Measurements from ENCODE around the gene CPEB4. TPM values are rescaled to one million over a fixed set of nuclear protein-coding genes. Genes with fewer than 3 reads are reported as not detected.

Gene CPEB4
- total RNA-seq, 1 donor from 2014 or later, result 125 TPM

DNA sequence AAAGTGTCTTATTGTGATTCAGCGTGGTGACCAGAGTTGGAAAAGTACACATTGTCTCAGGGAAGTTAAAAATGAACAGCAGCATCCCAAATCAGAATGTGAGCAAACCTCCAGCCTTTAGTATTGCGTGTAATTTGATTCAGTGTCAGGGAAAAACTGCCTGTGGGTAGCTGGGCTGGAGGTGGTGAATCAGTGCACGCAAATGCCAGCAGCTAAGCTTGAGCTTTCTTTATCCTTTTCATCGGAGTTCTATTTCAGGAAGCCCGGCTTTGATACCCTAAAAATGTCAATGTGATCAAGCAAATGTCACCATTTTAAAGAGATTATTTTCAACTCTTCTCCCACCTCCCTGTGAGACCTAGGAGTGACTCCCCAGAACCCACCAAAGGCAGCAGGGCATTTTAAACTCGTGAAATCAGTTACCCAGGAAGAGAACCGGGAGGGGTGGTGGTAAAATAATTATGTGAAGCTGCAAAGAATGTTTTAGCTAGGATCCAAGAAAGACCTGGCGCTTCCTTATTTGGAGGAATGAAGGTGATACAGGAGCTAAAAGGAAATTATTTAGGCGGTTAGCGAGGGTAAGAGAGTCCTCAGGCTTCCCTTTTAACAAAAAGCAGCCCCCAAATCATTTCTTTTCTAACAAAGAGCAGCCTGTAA lies 75.2 kb downstream of the CPEB4 start:
- ATAC-seq (peak; percentile 45), DNase-seq (no peak)
- intact Hi-C loops (cut with micrococcal nuclease), result no loop called here

DNA sequence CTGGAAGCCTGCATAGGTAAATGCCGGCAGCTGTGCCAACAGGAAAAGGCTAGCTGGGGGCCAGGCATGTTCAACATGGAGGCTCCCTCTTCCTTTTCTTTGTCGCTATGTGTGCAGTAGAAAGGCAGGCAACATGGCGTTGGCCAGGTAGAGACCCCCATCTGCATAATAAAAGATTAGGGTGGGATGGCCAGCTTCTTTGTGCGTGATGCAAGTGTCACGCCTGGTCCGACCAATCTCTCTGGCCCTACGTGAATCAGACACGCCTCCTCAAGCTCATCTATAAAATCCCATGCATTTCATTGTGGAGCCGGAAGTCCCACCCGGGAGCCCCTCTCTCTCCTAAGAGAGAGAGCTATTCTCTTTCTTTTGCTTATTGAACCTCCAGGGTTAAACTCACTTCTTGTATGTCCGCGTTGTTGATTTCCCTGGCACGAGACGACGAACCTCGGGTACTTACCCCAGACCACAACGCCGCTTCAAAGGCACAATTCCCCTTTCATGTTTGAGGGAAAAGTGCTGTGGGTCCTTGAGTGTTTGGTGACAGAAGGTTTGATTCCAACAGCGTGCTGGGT lies 75.8 kb downstream of the CPEB4 start:
- intact Hi-C loops (cut with micrococcal nuclease), result no loop called here
- peak; percentile 23 for ATAC-seq

DNA sequence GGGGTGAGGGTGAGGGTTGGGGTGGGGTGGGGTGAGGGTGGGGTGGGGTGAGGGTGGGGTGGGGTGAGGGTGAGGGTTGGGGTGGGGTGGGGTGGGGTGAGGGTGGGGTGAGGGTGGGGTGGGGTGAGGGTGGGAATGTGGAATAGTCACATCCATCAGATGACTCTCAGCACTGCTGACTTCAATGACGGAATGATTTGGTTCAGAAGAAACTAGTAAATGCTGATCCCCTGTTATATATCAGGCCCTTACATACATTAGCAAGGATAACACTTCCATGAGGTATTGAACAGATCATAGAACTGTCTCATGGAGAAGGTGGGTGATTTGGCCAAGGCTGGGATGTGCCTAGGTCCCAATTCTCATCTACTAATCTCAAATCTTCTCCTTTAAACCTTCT lies 76.4 kb downstream of the CPEB4 start:
- no peak for DNase-seq
- intact Hi-C loops (cut with micrococcal nuclease), result no loop called here
- no peak for ATAC-seq

More for the DNA sequence above, 75.8 kb downstream of the CPEB4 start:
- DNase-seq, result no peak

DNA sequence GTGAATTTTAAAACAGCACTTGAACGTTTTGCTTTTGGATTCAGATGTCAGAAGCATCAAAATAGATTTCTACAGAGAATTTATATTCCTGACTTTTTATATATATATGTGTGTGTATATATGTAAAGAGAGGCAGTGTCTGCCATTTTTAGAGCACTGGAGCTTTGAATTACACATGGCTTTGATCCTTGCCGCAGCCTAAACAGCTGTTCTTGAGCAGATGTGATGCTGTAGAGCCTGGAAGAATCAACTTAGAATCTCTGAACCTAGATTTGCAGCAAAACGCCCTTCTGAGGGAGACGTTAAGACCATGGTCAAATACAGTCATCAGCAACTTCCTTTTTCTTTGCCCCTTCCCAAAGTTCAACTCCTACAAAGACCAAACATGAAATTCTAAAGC lies 79.1 kb downstream of the CPEB4 start:
- ATAC-seq (no peak), DNase-seq (no peak)
- intact Hi-C loops (cut with micrococcal nuclease), result no loop called here

DNA sequence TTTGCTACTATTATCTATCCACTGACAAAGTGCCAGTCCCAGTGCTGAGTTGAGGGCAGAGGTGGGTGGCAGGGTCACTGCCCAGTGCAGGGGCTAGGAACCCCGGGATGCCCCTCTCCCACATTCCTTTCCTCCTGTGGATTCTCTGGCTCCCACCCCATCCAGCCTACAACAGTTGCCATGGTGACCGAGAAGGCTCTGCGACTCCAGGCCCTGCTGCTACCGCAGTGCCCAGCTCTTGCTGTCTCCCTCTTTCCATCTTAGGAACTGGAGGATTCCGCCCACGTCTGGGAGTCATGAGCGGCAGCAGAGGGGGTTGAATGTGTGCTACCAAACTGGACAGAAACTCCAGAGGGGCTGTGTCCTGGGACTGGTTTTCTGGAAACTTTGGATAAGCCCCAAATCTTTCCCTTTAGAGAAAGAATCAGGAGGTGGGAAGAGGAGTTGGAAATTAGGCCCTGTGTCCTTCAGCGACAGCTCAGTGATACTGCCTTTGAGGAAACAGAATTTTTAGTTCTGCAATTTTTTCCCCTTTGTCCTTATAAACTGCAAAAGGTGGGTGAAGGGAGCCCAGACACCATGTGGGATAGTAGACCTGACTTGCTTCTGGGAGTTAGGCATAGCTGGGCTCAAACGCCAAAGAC lies 80.1 kb downstream of the CPEB4 start:
- intact Hi-C loops (cut with micrococcal nuclease), result no loop called here
- no peak for DNase-seq
- ATAC-seq, result no peak

DNA sequence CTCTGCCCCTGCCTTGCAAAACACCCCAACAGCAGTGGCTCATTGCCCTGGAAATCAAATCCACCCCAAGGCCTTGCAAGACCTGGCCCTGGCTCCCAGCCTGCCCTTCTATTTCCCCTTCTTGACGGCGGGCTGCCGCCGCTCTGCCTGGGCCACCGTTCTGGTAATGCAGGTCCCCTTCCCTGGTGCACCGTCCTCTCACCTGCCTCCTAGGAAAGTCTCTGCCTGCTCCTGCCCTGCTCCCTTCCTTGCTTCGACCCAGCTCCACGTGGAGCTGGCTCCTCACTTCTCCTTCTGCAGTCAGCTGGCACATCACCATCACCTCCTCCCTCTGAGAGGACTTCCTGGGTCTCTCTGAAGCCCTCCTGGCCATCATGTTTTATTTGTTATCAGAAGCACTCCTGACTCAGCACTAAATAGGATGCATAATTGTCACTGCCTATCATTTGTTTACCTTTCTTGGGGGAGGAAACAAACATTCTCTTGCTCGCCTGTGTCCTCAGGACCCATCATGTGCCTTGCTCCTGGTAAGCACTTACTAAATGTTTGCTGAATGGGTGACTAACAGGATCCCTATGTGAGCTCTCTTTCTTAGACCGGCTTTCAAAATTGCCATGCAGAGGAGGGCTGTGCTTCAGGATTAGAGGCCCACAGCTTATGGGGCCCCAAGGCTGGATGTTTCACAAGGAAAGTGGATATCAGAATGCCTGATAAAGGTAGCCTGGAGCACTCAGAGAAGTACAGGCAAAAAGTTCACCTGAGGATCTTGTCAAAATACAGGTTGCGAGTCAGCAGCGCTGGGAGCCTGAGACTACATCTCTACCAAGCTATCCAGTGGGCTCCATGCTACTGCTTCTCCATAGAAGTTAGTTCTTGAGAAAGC lies 81.3 kb downstream of the CPEB4 start:
- ATAC-seq (no peak), DNase-seq (no peak)
- intact Hi-C loops (cut with micrococcal nuclease), result loop anchor here (5.0 kb wide), 1 partner anchor 352 kb away; the partner anchor contains the start of gene BOD1

DNA sequence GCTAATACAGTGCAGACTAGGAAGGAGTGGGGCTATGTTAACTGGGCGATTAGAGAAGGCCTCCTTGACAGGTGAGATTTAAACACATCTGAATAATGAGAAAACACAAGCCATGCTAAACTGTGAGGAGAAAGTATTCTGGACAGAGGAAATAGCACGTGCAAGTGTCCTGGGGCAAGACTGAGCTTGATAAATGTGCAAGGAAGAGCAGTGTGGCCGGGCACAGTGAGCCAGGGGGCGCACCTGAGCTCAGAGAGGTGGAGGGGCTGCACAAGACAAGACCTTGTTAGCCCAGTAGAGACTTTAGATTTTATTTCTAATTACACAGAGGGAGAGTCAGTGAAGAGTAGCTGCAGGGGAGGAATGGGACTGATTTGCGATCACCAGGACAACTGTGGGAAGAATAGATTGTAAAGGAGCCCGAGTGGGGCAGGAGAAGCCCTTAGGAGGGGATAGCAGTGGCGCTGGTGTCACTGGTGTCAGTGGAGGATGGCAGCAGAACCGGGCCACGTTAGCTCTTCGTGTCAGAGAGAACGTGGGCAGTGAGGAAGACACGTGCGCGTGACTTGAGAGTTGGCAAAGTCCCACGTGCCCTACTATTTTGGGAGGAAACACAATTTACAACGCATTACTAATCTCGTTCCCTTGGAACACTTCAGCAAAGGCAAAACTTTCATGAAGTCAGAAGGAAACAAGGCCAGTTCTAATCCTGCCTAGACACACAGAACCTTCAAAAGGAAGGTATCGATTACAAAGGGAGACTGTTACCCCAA lies 82.9 kb downstream of the CPEB4 start:
- intact Hi-C loops (cut with micrococcal nuclease), result loop anchor here (5.0 kb wide), 1 partner anchor 354 kb away; the partner anchor contains the start of gene BOD1
- no peak for ATAC-seq
- no peak for DNase-seq

DNA sequence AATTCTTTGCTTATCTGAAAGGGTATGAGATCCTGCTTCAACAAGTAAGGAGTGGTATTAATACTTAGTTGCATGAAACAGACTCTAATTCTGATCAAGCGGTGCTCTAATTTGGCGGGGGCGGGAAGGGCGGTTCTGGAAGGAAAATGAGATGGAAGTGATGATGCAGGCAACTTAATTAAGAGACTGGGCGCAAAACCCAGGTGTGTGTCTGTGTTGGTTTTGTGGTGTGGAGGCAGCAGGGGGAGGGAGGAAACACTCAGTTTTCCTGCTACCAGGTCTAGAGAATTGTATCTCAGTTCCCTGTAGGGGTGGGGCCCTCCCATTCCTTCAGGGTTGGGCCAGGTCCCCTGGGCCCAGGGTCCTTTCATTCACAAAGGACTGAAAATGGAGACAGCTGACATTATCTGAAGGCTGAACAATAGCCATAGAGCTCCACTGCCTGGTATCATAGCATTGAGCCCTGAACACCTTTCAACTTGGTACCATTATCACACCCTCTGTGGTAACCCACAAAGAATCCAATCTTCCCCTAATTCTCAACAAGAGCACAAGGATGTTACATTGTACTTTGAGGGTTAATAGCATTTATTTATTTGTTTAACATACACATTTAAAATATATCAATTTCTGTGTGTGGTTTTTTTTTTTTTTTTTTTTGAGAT lies 83.7 kb downstream of the CPEB4 start:
- ATAC-seq (no peak), DNase-seq (no peak)
- intact Hi-C loops (cut with micrococcal nuclease), result loop anchor here (5.0 kb wide), 1 partner anchor 355 kb away; the partner anchor contains the start of gene BOD1

DNA sequence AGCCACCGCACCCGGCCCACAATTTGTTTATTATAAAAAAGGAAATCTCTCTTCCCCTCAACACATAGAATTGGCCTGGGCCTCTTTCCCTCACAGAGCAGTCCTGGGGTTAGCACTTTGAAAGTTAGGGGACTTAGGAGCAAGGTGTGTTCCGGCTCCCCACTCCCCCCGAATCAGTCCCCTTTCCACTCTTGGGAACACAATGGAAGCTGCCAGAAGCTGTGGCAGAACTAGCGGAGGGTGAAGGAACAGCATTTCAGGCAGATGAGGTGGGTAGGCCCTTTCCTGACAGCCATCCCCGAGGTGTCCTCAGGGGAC lies 84.4 kb downstream of the CPEB4 start:
- intact Hi-C loops (cut with micrococcal nuclease), result loop anchor here (5.0 kb wide), 1 partner anchor 355 kb away; the partner anchor contains the start of gene BOD1
- ATAC-seq, result no peak

DNA sequence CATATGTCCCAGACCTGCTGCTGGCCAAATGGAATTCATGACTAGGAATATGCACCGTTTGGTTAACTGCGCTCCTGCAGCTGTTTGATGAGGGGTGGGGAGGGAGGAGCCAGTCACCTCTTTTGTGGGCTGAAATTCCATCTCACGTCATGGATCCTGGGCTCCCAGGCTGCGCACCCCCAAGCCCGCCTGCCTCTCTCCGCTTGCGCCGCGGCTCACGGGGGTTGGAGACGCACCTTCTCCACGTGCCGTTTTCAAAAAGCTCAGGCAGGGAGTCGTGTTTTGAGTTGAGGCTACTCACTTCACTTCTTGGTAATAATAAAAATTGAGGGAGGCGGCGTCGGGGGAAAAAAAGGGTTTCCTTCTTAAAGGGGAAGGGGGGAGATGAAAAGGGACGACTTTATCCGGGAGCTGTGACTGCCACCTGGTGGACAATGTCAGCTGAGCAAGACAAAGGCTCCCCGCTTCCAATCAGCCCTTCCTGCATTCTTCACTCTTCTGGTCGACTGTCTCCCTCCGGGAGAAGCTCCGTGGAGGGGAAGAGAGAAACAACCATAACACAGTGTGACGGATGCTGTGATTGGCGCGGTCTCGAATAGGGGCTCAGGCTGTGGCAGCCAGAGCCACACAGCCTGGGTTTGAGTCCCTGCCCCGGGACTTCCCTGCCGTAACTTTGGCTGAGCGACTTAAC lies 84.9 kb downstream of the CPEB4 start:
- DNase-seq (peak; percentile 85), ATAC-seq (peak; percentile 84)
- intact Hi-C loops (cut with micrococcal nuclease), result loop anchor here (5.0 kb wide), 1 partner anchor 356 kb away; the partner anchor contains the start of gene BOD1

More for the DNA sequence above, 84.4 kb downstream of the CPEB4 start:
- DNase-seq, result no peak

DNA sequence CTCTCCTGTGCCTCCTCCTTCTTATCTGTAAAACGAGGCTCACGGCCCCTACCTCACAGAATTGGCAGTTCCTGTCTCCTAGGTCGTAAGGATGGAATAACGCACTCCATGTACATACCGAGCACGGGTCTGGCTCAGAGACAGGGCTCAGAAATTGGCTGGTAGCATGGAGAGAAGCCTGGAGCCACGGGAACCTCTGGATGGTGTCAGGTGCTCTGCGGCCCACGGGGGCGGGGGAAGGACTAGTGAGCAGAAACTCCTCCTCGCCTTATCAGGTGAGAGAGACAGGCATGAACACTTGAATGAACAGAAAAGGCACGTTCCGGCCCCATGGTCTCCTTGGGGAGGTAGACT lies 85.4 kb downstream of the CPEB4 start:
- DNase-seq (peak; percentile 65), ATAC-seq (peak; percentile 71)
- intact Hi-C loops (cut with micrococcal nuclease), result loop anchor here (5.0 kb wide), 1 partner anchor 356 kb away; the partner anchor contains the start of gene BOD1

DNA sequence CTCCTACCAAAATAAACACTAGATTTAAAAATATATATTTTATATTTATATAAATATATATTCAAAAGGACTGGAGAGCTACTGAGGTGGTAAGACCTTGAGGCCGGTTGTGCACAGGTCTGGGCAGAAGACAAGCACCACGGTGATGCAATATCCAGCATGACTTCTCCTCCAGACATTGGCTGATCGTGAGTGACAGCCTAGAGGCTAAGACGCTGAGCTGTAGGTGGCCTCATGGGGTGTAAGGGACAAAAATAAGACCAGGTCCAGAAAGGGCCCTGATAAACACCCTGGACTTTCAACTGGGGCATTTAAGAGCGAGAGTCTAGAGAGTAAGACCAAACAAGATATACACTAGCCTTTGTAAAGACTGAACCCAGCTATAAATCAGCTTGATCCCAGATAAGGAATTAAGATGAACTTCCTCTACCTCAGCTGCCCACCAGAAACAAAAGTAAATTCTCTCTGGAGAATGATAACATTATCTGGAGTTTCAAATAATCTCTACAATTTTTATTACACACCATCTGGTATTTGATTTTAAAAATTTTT lies 86.6 kb downstream of the CPEB4 start:
- intact Hi-C loops (cut with micrococcal nuclease), result loop anchor here (5.0 kb wide), 1 partner anchor 357 kb away; the partner anchor contains the start of gene BOD1
- no peak for ATAC-seq
- DNase-seq, result no peak

DNA sequence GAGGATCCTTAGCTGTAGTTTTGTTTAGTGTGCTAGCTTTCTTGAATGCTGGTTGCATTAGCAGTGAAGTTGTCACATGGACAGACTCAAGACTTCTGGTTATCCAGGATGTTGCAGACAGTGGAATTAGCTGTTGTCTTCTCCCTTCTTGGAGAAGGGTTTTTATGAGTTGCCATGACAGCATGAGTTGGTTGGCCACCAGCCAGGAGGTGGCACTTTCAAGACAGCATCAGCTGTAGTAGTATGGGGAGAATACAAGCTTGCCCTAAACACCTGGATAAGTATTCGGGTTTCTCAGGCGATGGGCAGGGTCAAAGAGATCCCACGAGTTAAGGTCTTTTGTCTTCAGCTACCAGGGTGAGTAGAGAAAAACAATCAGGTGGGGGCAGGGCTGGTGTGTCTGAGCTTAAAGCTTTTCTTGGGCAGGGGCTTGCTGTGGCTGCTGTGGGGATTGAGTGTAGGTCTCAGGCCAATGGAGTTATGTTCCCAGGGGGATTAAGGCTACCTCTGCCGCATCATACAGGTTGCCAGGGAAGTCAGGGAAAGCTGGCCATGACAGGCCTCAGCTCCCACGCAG lies 93.1 kb downstream of the CPEB4 start:
- intact Hi-C loops (cut with micrococcal nuclease), result no loop called here
- DNase-seq, result no peak
- no peak for ATAC-seq

DNA sequence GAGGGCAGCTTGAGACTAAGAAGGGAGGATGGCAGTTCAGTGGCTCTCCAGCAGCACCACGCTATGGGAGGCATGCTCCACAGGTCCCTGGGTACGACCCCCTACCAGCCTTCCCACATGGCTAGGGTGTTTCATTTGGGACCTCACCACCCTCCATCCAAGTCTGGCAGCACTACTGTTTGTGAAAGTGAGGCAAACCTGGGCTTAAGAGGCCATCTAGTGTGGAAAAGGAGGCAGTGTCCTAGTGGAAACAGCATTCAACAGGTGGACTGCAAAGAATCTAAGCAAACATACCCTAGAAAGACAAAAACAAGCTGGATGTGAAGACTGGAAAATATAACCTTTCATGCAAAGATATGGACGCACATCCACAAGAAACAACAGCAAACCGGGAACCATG lies 96.1 kb downstream of the CPEB4 start:
- intact Hi-C loops (cut with micrococcal nuclease), result no loop called here
- peak; percentile 76 for ATAC-seq
- no peak for DNase-seq

DNA sequence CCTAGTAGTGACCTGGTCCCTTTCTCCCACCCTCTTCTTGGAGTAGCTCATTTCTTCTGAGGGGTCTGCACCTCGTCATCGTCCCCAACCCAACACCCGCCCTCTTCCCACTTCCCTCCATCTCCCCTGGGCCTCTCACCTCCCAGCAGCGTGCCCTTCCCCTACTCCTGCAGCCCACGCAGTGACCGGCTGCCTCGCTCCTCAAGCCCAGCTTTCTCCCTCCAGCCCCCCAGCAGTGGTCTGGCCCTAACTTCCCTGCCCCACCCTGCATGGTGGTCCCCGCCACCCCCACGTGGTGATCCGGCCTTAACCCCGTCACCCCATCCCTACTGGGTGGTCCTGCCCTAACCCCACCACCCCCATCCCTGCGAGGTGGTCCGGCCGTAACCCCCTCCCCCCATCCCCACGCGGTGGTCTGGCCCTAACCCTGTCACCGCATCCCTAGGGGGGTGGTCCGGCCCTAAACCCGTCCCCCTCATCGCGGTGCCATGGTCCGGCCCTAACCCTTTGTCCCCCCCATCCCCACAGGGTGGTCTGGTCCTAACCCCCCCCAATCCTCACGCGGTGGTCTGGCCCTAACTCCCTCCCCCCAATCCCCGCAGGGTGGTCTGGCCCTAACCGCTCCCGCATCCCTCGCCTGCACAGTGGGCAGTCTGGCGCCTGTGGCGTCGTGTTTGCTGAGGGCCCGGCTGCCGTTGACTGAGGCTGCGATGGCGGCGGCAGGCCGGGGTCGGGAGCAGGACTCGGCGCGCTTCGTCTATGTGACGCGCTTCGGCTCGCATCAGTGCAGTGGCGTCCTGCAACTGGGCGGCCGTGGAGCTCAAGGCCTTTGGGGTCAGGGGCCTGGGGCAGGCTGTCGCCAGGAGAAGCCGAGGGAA lies 100.6 kb downstream of the CPEB4 start, which contains the start of gene C5orf47:
Gene C5orf47 (plus strand): TSS at position 617 of the 878 bp plus-strand sequence. CDS start 94 bp downstream, at position 711.
- DNase-seq (no peak), ATAC-seq (no peak)
- intact Hi-C loops (cut with micrococcal nuclease), result no loop called here
